CMK (cell line): Measurements from ENCODE around the gene TNXB.
"Not testable (repeated sequence)": the region's sequence is repeated elsewhere in the genome, so short reads cannot be mapped to it uniquely, and the experiment has no call there.

Source experiments
- DNase-seq: peaks from one replicate; pipeline ENCODE4 v3.0.0-alpha.2; 2010; ENCODE audit warnings: low read depth

Gene TNXB

DNA sequence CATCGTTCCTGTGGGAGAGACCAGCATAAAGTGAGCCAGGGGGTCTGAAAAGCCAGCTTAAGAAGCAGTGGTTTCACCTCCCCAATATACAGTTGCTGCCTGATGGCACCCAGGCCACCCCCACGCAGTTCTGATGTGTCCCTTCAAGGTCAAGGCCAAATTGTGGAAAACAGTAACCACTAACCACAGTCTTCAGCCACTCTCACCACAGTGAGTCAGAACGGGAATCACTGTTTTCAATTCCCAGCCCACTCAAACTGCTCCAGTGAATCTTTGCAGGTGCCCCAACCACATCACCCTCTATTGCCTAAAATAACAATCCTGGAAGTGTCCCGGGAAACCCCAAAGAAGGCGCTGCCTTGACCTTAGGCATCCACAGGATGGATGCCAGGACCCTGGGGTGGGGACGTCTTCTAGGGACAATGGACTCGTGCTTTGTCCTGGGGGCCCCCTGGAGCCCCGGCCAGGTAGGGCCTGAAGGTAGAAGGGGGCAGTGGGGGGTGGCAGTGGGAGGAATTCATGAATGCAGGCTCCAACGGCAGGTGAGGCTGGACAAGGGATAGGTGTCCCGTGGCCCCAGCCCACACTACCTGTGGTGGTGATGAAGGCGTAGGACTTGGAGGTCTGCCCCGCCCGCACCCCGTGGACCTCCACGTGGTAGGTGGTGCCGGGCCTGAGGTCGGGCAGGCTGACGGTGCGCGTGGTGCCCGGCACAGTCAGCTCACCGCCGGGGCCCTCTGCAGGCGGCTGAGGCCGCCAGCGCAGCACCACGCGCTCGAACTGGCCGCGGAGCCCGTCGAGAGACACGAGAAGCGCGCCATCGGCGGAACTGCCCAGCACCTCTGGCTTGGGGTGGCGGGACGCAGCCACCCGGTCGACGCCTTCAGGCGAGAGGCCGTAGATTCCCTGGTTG lies 22.2 kb downstream of the TNXB start:
- no peak for DNase-seq

DNA sequence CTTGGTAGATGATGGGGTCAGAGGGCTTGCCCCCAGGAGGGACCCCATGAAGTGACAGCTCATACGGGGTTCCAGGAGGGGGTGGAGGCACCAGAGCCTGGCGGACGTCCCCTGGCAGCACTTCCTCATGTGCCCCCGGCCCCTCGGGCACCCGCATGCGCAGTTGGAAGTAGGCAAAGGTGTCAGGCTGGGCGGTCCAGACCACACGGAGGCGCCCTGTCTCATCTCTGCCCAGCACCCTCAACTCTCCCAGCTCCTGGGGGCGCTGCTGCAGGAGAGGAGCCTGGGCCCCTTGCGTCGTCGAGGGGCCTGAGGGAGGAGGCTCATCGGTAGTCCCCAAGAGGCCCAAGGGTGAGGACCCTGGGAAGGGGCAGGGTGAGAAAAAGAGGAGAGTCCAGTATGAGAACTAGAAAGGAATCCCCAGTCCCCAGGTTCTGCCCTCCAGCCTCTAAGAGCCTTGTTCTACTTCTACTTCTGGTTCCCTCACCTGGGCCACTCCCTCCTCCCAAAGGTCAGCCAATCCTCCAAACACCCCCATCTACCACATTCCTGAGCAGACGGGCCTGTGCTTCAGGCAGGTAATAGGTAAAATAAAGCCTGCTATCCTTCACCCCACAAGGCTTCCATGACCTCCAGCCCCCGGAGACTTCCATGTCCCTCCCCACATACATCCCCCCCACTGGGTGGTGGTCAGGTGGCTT lies 23.2 kb downstream of the TNXB start:
- no peak for DNase-seq

DNA sequence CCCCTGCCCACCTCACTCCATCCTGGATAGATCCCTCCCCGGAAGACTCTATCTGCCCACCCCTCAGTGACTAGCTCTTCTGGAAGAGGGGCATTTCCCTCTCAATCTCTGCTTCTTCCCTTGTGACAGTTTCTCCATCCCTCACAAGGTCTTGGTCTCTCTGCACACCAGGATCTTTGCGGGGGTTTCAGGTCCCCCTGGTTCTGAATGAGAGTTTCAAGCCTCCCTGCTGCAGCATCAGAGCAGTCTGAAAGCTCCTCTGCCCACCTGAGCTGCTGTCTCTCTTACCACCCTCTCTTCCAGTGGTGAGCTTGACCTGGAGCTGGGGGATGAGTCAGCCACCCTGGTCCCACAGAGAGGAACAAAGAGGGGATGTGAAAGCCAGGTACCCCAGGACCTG lies 24.4 kb downstream of the TNXB start:
- DNase-seq, result no peak

DNA sequence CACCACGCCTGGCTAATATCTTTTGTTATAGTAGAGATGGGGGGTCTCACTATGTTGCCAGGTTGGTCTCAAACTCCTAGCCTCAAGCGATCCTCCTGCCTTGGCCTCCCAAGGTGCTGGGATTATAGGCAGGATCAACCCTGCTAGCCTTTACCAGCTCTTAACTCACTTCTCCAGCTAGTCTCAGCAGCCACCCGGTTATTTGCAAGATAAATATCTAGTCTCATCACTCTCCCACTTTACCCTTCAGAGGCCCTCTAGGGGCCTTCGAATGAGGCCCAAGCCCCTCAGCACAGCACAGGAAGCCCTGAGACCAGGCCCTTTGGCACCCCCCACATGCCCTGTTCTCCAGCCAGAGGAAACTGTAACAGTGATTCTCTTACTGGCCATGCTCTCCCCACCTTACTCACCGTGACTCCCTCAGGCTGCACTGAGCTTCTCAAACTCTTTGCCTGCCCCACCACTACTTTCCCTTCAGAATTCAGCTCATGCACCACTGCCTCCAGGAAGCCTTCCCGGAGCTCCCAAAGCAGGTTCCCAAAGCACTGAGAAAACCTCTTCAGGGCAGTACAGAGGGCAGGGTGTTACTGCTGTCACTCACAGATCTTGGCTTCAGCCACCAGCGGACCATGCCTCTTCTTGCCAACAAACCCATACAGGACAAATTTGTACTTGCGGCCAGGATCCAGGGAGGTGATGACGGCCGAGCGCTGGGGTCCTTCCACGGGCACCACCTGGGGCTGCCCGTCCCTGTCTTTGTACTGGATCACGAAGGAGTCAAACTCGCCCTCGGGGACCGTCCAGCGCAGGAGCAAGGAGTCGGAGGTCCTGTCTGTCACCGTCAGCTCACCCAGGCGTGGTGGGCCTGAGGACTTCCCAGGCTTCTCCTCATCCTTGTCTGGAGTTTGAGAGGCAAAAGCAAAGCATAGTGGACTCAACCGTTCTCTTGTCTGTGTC lies 25.0 kb downstream of the TNXB start:
- no peak for DNase-seq

DNA sequence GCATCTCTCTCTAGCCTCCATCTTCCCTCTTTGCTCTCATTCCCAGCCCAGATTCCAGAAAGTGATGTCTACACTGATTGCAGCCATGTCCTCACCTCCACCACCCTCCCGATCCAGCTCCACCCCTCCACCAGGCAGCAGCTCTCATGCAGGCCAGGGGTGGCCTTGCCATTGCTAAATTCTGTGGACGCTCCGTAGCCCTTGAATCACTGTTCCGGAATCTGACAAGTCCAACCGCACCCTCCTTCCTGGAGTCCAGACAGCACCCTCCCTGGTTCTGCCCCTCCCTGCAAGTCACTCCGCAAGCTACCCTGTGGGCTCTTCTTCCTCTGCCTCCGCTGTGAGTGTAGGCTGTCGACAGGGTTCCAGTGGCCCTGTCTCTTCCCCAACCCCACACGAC lies 26.2 kb downstream of the TNXB start:
- no peak for DNase-seq

DNA sequence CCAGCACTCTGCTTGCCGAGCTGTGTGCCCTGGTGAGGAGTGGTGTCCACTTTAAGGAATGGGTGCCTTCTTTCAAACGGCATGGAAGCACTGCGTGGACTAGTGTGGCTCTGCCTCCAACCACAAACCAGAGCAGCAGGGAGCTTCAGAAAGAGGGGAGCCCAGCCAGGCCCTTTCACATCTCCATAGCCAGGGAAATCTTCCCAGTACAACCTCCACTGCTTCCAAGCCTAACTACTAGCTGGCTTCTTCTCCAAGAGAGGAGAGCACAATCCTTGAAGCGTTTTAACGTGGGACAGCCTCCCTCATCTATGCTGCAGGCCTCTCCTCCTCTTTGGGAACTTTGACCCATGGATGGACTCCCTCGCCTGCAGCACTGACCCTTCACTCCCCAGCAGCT lies 26.7 kb downstream of the TNXB start:
- no peak for DNase-seq

DNA sequence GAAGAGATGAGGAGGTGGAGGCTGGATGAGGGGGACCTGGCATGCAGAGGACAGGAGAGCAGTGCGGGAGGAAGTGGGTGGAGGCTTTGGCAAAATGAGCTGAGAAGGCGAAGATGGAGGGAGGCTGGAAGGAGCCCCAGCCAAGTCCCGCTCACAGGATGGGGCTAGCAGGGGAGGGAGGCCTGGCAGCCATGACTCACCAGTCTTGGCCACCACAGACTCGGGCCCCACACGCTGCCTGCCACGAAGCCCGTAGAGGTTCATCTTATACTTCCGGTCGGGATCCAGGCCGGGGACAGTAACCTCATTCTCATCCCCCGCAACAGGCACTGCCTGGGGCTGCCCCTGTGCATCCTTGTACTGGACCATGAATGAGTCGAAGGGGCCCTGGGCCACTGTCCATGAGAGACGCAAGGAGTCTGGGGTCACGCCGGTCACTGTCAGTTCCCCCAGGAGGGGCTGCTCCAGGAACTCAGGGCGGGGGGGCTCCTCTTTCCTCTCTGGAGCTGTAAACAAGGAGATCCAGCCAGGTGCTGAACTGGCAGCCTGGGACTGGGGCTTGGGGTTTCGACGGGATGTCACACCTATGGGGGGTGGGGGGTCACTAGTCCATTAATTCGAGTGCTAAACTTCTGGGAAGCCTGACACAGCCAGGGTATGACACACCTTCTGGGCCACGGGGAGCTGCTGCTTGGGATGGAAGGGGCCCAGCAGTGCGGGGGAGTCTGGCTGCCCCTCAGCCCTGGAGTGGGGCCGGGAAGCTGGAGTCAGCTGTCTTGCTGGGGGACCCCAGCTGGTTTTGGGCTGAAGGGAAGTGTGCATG lies 27.8 kb downstream of the TNXB start:
- peak; percentile 21 for DNase-seq

DNA sequence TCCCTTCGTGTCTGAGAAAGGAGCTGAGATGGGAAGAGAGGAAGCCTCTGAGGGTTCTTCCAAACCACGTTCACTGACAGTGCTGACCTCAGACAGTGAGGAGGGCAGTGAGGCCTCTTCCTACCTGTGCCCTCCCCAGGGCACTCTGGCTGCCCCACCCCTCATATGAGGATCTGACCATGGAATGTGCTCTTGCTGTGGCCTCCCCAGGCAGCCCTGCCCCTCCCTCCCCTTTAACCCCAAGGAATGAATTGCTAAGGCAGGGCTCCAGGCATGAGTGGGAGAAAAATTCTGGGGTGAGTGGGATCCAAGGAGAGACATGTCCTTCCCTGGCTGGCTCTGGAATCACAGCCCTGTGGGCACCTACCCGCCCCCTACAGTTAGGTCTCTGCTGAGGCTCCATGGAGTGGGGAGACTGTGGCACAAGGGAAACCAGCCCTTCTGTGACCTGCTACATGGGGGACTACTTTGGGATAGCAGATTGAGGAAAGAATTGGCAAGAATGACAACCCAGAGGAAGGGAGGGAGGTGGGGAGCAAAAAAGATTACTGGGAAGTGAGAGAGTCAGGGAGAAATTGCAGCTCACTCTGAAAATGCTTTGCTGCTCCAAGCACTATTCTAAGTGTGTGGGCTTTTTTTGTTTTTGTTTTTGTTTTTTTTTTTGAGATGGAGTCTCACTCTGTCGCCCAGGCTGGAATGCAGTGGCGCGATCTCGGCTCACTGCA lies 29.4 kb downstream of the TNXB start:
- DNase-seq, result no peak

DNA sequence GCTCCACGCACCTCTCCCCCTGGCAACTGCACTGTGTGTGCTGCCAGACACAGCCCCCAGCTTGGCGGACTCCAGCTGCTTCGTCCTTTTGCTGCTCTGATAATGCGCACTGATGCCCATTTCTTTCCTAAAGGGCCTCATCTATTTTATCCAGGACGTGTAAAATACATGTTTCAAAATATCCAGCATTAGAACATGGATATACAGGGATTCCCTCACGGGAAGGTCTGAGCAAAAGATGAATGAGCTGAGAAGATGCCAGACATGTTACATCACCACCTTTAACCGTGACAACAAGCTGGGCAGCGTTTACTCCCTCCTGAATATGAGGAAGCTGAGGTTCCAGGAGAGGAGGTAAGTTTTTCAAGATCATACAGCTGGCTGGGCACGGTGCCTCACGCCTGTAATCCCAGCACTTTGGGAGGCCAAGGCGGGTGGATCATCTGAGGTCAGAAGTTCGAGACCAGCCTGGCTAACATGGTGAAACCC lies 32.8 kb downstream of the TNXB start:
- no peak for DNase-seq

DNA sequence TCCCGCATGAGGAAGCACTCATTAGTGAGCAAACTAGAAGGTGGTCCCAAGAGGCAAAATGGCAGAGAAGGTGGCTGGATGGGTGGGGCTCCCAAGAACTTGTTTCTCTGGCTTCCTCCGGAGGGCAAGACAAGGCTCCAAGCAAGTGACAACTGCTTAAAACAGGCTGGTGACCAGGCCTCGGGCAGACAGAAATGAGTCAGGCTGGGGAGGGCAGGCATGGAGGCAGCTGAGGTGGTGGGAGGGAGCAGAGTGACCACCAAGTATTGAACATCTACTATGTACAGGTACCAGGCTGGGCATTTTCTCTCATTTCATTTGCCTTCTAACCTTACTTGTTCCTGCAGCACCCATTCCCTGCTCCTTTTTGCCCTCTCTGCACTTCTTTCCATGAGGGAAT lies 33.4 kb downstream of the TNXB start:
- no peak for DNase-seq

DNA sequence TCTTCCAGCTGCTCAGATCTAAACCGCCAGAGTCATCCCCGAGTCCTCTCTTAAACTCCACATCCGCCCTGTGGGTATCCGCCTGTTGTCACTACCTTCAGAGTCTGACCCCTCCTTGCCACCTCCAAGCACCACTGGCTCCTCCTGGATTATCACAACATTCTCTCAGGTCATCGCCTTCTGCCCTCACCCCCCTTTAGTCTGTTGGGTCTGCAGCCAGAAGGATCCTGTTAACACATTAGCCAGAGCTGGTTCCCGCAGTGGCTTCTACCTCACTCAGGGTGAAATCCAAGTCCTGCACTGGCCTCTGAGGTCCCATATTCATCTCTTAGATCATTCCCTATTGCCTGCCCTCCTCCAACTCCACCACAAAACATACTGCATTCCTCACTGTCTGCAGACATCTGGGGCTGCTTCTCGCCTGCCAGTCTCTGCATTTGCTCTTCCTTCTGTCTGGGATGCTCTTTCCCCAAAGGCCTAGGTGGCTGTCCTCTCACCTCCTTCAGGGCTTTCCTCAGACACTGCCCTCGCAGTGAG lies 34.1 kb downstream of the TNXB start:
- DNase-seq, result no peak

DNA sequence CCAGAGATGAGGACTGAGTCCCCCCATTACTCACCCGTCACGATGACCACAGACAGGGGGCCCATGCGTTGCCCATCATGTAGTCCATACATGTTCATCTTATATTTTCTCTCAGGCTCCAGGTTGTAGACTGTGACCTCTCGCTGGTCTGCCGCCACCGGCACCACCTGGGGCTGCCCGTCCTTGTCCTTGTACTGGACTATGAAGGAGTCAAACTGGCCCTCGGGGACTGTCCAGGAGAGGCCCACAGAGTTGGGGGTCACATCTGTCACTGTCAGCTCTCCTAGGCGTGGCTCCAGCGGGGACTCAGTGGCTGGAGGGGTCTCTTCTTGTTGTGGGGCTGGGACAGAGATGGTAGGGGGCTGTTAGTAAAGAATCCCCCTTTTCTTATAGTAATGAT lies 35.5 kb downstream of the TNXB start:
- no peak for DNase-seq

DNA sequence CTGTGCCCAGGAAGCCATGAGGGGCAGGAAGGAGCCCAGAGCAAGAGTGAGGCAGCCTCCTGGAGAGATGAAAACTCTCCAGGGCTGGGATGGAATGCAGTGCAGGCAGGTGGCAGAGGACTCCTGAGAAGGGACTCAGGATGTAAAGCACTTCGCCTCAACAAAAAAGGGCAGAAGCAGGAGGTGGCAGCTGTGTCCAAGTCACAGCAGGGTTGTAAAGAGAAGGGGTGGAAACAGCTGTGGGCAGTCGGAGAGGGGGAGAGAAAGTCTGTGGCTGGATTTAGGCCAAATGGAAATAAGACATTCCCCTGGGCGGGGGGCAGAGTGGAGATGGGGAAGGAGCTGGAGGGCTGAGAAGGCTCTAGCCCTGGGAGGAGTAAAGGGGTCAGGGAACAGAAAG lies 36.0 kb downstream of the TNXB start:
- no peak for DNase-seq

DNA sequence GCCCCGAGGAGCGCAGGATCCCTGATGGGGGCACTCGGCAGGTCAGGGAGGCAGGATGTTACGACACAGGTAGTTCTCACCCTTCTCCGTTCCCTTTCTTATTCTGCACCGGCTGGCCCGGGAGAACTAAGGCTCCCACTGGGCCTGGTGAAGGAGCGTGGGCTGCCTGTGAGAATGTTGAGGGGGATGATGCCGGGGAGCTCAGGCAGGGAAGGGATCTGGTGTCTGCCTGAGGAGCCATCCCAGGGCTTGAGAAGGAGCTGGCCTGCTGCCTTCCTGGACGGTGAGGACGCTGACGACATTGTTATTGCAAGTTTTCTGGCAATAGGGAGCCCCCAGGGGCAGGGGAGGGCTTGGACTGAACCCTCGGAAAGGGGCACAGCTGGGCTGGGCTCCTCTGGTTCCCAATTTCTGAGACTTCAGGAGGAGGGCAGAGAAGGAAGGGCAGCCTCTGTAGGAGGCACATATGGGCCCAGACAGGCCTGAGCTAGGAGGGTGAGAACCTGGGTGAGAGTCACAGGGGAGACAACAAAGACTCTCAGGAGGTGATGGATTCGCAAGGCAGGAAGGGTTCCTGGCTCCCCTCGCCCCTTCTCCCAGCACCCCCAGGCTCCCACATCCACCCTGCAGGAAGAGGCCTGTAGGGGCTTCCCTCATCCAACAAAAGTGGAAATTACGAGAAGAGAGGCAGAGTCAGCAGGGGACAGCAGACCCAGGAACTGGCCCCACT lies 38.2 kb downstream of the TNXB start:
- DNase-seq, result no peak

DNA sequence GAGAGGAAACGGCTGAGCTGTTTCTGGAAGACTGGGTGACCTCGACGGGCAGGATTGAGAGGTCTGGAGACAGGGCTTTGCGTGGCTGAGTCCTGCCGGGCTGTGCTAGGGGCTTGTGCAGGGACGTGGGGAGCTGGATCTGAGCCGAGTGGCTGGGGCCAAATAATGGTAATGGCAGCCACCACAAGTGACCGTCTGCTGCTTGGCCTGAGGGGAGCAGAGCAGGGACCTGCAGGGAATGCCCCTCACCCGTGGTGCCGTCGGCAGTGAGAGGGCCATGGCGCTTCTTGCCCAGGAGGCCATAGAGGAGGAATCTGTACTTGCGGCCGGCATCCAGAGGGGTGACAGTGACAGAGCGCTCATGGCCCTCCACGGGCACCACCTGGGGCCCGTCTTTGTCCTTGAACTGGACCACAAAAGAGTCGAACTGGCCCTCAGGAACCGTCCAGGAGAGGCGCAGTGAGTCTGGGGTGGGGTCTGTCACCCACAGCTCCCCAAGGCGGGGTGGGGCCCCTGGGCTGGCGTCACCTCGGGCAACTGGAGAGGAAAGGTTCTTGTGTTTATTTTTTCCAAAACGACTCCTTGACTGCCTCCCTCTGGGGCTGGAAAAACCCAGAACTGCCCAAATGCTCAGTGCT lies 39.1 kb downstream of the TNXB start:
- no peak for DNase-seq

DNA sequence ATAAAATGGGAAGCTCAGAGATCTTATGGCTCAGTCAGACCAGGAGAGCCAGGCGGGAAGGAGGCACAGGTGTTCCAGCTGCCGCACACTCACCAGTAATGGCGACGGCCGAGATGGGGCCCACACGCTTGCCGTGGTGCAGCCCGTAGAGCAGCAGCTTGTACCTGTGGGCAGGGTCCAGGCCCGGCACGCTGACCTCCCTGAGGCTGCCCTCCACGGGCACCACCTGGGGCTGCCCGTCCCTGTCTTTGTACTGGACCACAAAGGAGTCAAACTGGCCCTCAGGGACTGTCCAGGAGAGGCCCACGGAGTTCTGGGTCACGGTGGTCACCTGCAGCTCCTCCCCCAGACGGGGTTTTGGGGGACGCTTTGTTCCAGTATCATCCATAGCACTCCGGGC lies 39.7 kb downstream of the TNXB start:
- DNase-seq, result no peak

DNA sequence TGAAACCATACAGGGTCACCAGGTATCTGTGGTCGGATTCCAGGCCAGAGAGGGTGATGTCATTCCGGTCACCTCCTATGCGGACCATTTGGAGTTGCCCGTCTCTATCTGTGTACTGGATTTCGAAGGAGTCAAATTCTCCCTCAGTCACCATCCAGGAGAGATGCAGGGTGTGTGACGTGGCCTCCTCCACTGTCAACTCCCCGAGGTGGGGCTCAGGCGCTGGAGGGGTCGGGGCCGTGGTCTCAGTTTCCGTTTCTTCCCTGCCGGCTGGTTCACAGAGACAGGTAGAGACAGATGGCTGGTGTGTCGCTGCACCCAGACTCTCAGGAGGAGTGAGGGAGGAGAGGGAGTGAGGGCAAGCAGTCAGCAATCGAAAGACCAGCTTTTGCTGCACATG lies 40.3 kb downstream of the TNXB start:
- no peak for DNase-seq

DNA sequence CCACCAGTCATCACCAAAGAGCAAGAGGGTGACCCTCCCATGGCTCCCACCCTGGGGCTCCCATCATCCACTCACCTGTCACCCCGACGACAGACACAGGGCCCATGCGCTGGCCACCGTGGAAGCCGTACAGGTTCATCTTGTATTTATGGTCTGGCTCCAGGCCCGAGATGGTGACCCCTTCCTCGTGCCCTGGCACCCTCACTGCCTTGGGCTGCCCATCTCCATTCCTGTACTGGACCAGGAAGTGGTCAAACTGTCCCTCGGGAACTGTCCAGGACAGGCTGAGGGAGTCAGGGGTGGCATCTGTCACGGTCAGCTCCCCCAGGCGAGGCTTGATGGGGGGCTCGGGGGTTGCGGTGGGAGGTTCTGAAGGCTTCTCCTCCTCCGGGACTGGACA lies 40.8 kb downstream of the TNXB start:
- DNase-seq, result not testable (repeated sequence)

DNA sequence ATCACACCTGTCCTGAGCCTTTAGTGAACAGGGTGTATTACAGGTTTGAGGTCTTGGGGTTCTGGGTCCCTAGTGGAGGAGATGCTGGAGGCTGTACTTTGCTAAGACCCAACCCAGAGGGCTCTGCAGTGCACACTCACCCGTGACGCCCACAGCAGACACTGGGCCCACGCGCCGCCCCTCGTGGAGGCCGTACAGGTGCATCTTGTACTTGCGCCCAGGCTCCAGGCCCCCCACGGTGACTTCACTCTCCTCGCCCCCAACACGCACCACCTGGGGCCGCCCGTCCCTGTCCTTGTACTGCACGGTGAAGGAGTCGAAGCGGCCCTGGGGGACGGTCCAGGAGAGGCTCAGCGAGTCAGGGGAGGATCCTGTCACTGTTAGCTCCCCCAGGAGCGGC lies 41.6 kb downstream of the TNXB start:
- not testable (repeated sequence) for DNase-seq
